HG03457 (cell line): ENCODE results near the gene PDE6D.
"Not testable (repeated sequence)": the region's sequence is repeated elsewhere in the genome, so short reads cannot be mapped to it uniquely, and the experiment has no call there.

Experiments
- ATAC-seq: cut with Tn5 transposase; IDR thresholded peaks from one replicate; pipeline ENCODE4 v1.9.1; 2021; ENCODE audit warnings: moderate number of reproducible peaks; ENCODE audit not compliant: unreplicated experiment

Gene PDE6D

GRCh38 chr2:231780123-231780908 is 766 bp downstream of the PDE6D start:
- no peak for ATAC-seq

GRCh38 chr2:231769170-231770136 is 11.6 kb downstream of the PDE6D start:
- no peak for ATAC-seq

DNA sequence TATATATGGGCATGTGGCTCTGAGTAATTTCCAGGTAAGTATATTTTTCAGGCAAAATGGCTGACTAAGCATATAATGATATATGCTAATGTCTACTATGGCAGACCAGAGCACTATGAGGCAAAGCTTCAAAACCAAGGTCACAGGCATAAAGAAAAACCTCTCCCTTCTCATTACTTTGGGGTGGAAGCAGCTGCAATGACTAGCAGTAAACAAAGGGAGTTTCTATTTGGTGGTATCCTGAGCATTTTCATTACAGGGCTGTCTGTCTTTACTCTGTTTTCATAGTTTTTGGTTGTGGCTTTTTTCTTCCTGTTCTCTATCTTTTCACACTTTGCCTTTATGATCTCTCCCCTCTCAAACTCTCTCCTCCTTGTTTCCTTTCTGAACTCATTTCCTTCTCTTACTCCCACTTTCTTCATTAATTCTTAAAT is 15.6 kb downstream of the PDE6D start:
- no peak for ATAC-seq

GRCh38 chr2:231764760-231765159 is 16.3 kb downstream of the PDE6D start:
- ATAC-seq, result no peak

DNA sequence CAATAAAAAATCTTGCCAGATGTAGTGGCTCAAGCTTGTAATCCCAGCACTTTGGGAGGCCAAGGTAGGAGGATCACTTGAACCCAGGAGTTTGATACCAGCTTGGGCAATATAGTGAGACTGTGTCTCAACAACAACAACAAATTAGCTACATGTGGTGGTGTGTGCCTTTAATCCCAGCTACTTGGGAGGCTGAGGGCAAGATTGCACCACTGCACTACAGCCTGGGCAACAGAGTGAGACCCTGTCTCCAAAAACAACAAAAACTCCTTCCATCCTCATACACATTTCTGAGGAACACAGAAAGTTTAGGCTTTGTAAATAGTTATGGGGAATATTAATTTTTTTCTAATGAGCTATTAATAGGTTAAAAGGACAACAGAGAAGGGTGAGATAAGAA is 17.0 kb downstream of the PDE6D start:
- no peak for ATAC-seq

- ATAC-seq, result no peak
Measured at GRCh38 chr2:231761735-231762134, 19.3 kb downstream of the PDE6D start.

GRCh38 chr2:231752061-231752460 is 29.0 kb downstream of the PDE6D start:
- no peak for ATAC-seq

DNA sequence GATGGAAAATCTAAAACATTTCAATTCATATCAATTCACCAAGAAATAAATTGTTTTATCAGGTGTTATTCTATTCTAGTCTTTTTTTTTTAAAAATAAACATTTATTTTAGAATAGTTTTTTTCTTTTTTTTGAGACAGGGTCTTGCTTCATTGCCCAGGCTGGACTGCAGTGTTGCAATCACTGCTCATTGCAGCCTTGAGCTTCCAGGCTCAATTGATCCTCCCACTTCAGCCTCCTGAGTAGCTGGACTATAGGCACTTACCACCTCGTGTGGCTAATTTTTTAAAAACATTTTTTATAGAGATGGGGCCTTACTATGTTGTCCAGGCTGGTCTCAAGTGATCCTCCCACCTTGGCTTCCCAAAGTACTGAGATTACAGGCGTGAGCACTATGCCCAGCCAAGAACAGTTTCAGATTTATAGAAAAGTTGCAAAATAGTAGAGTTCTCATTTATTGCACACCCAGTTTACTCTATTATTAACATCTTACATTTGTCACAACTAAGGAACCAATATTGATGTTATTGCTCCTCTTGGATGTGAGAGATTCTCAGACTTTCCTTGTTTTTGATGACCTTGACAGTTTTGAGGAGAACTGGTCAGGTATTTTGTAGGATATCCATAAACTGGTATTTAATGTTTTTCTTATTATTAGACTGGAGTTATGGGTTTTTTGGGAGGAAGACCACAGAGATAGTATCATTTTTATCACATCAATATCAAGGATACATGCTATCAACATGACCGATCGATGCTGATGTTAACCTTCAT is 29.9 kb downstream of the PDE6D start:
- no peak for ATAC-seq

DNA sequence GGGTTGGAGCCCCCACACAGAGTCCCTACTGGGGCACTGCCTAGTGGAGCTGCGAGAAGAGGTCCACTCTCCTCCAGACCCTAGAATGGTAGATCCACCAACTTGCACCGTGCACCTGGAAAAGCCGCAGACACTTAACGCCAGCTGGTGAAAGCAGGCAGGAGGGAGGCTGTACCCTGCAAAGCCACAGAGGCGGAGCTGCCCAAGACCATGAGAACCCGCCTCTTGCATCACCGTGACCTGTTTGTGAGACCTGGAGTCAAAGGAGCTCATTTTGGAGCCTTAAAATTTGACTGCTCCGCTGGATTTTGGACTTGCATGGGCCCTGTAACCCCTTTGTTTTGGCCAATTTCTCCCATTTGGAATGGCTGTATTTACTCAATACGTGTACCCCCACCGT is 32.1 kb downstream of the PDE6D start:
- ATAC-seq, result not testable (repeated sequence)

GRCh38 chr2:231748153-231748896 is 32.8 kb downstream of the PDE6D start:
- not testable (repeated sequence) for ATAC-seq

- no peak for ATAC-seq
Measured at GRCh38 chr2:231745303-231746038, 35.6 kb downstream of the PDE6D start.

GRCh38 chr2:231743376-231744116 is 37.5 kb downstream of the PDE6D start:
- ATAC-seq, result no peak

- no peak for ATAC-seq
Measured at GRCh38 chr2:231737761-231738160, 43.3 kb downstream of the PDE6D start.

DNA sequence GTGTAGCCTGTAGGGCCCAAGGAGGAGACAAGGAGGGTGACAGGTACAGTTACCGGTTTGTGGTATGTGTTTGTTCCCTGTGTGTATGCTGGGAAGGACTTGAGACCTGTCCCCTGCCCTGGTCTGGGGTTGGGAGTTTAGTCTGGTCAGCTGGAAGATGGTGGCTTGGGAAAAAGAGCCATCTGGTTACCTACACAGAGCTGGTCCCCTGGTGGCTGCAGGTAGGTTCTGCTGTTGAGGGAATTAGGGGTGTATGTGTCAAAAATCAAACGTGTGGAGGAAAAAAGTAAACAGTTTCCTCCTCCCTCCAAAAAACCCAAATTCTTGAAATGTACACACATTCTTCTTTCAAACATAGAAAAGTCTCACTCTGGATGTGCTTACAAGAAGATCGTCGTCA is 48.5 kb downstream of the PDE6D start:
- ATAC-seq, result no peak

GRCh38 chr2:231727621-231728020 is 53.5 kb downstream of the PDE6D start:
- no peak for ATAC-seq

DNA sequence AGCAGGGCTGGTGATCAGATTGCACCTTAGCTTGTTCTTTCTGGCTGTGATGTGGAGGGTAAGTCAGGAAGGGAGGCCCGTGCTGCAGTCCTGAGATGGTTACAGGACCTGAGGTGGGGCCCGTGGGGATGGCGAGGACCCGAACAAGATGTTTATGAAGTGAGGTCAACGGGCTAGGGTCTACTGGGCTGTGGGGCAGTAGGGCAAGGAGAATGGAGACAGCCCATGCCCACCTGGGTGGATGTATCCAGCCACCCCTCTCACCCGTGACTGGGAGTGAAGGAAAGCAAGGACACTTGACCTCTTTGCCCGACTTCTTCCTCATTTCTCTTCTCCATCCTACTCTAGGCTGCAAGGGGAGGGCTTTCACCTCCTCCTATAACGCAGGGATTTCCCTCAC is 54.8 kb downstream of the PDE6D start:
- no peak for ATAC-seq

- no peak for ATAC-seq
Measured at GRCh38 chr2:231725476-231725875, 55.6 kb downstream of the PDE6D start.

GRCh38 chr2:231722721-231723307 is 58.3 kb downstream of the PDE6D start:
- ATAC-seq, result no peak
